Keratinocyte (primary cell): ENCODE data around the gene NLK.
"Not testable (repeated sequence)": the region's sequence is repeated elsewhere in the genome, so short reads cannot be mapped to it uniquely, and the experiment has no call there.

Source experiments
- CTCF ChIP-seq, 3 experiments: IDR thresholded peaks in 1 of 3; conservative IDR thresholded peaks in 1 of 3; optimal IDR thresholded peaks in 1 of 3; 2 replicates in 2 of 3; 3 replicates in 1 of 3; pipeline versions ENCODE3 to v1.5.1; 2011; ENCODE audit warnings: low read length in 3 of 3, mild to moderate bottlenecking in 3 of 3, moderate library complexity in 2 of 3, control low read depth in 1 of 3, inconsistent platforms in 1 of 3; ENCODE audit not compliant: insufficient read depth in 2 of 3; ENCODE audit errors: extremely low read depth in 1 of 3
- EZH2 ChIP-seq: IDR thresholded peaks from one replicate; pipeline ENCODE4 v1.6.1; 2012; ENCODE audit warnings: inconsistent platforms, mild to moderate bottlenecking, low read length, moderate library complexity

- not testable (repeated sequence) for TF ChIP-seq CTCF (optimal IDR thresholded peaks at IDR 0.05 in 1 of 3, IDR thresholded peaks at IDR 0.05 in 1 of 3, conservative IDR thresholded peaks at IDR 0.05 in 1 of 3; ENCODE audit: extremely low read depth in 1 of 3, insufficient read depth in 2 of 3, low read length in 3 of 3); EZH2
Measured at GRCh38 chr17:28186472-28186871, 144.0 kb downstream of the NLK start.
